ENCODE results near the gene BMP7.

BMP7 gene

DNA sequence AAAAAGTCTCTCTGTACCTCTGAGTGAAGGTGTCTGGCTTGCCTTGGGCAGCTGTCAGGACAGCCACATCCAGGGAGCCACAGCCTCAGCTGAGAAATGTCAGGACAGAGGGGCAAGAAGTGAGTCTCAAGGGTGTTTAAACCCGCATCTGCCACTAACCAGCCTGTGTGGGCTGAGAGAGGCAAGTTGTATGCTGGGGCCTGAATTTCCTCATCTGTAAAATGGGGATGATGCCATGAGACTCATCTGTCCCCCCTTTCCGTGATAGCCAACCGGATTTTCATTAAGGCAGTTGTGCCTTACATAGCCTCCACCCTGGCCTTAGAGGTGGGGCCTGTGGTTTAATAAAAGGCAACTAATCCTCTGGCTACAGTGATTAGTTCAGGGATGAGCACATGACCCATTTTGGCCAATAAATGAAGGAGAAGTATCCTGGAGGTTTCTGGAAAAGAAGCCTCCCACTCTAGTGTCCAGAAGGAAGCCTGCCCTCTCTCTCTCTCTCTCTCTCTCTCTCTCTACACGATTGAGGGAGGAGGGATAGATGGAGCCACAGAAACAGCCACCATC is 79.3 kb downstream of the BMP7 start:
- Mint-ChIP-seq H3K4me1 (ENCODE audit: low read depth) (no peaks in the 10 kb centered on the region), H3K27ac (no peak overlapping the region), H3K27me3 (peaks cover 2% of the 10 kb centered on the region), H3K9me3 (no peaks in the 10 kb centered on the region), H3K36me3 (ENCODE audit: low read depth) (no peaks in the 10 kb centered on the region), H3K4me3 (no peak overlapping the region)
- DNase-seq: no peak

DNA sequence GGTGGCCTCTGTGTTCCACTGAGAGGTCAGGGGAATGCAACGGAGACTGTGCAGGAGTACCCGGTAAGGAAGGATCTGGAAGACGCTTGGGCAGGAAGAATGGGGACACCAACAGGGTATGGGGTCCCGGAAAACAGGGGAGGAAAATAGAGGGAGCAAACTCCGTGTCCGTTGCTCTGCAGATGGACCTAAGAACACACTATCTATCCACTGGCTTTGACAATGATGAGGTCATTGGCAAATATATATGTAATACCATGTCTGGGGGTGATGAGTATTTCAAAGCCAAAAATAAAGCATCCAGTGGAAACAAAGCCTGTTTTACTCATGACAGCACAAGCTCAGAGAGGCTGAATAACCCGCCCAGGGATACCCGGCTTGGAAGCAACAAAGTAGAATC is 80.2 kb downstream of the BMP7 start:
- no peaks in the 10 kb centered on the region for H3K9me3 Mint-ChIP-seq
- H3K27ac Mint-ChIP-seq: no peak overlapping the region
- no peaks in the 10 kb centered on the region for H3K36me3 Mint-ChIP-seq (ENCODE audit: low read depth)
- no peak for DNase-seq
- H3K4me3 Mint-ChIP-seq: no peak overlapping the region
- H3K4me1 Mint-ChIP-seq (ENCODE audit: low read depth): no peaks in the 10 kb centered on the region
- peaks cover 7% of the 10 kb centered on the region for H3K27me3 Mint-ChIP-seq

DNA sequence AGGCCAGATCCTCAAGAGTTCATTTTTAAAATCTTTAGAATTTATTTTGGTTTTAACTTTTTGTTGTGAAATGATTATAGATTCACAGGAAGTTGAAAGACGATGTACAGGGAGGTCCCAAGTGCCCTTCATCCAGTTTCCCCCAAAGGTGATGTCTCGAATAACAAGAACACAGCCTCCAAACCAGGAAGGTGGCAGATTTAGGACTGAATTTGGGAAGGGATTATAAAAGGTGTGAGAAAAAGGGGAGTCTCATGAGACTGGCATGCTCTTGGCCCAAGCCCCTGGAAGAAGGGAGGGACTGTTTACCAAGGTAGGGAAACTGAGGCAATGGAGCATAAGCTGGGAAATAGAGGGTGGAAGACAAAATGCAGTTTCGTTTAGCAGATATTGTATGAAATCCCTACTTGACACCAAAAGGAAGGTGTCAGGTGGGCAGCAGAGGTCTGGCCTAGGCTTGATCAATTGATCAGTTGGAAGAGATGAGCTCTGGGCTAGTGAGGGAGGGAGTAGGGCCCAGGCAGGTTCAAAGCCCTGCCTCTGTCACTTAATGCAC is 81.2 kb downstream of the BMP7 start:
- Mint-ChIP-seq H3K4me1 (ENCODE audit: low read depth) (no peaks in the 10 kb centered on the region), H3K27me3 (peaks cover 10% of the 10 kb centered on the region), H3K27ac (no peak overlapping the region), H3K4me3 (no peak overlapping the region), H3K36me3 (ENCODE audit: low read depth) (no peaks in the 10 kb centered on the region), H3K9me3 (no peaks in the 10 kb centered on the region)
- no peak for DNase-seq

DNA sequence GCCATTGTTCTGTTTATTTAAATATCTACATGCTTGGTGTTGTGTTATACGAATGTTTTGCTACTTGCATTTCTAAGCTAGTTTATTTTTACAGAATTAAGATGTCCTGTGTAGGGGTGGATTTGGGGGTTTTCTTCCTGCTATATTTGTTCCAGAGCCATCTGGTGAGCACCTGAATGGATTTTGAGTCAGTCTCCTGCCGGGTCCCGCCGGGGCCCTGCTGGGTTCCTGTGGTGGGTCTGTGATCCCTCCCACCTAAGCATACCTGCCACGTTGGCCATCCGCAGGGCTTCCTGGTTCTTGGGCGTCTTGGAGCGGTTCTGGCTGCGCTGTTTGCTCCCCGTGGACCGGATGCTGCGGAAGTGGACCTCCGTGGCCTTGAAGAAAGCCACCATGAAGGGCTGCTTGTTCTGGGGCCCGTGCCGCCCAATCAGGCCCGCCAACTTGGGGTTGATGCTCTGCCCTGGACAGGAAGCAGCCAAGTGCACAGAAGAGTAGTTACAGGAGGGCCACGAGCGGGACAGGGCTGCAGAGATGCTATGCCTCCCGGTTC is 82.9 kb downstream of the BMP7 start:
- H3K27ac Mint-ChIP-seq: no peak overlapping the region
- H3K27me3 Mint-ChIP-seq: peaks cover 21% of the 10 kb centered on the region
- no peaks in the 10 kb centered on the region for H3K4me1 Mint-ChIP-seq (ENCODE audit: low read depth)
- H3K4me3 Mint-ChIP-seq: no peak overlapping the region
- DNase-seq: no peak
- no peaks in the 10 kb centered on the region for H3K9me3 Mint-ChIP-seq
- H3K36me3 Mint-ChIP-seq (ENCODE audit: low read depth): no peaks in the 10 kb centered on the region

DNA sequence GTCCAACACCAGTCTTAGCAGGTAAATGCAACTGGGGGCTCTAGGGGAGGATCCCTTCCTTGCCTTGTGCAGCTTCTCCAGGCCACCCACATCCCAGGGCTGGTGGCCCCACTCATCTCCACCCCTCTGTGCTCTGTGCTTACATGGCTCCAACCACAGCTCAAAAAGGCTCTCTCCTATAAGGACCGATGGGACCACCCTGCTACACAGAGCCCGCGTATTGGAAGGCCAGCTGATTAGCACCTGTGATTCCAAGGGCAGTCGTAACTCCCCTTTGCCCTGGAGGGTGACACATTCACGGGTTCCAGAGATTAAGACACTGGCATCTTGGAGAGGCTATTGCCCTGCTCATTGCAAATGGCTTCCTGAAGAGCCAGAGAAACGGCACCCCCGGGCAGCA is 84.8 kb downstream of the BMP7 start:
- Mint-ChIP-seq H3K9me3 (no peaks in the 10 kb centered on the region), H3K27me3 (peaks cover 31% of the 10 kb centered on the region), H3K4me1 (ENCODE audit: low read depth) (no peaks in the 10 kb centered on the region), H3K36me3 (ENCODE audit: low read depth) (no peaks in the 10 kb centered on the region), H3K4me3 (no peak overlapping the region), H3K27ac (no peak overlapping the region)
- no peak for DNase-seq

DNA sequence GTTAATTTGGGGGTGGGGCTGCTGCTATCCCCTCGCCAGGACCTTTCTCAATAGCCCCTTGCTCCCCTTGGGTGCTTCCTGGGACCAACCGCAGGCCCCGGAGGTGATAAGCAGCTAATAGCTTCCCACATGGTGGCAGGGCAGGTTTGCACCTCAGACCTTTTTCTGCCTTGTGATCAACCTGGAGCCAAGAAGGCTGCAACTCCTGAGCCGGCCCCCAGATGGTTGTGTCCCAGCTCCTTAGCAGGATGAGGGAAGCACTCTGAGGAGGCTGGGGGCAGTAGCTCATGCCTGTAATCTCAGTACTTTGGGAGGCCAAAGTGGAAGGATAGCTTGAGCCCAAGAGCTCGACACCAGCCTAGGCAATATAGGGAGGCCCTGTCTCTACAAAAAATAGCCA is 85.5 kb downstream of the BMP7 start:
- Mint-ChIP-seq H3K27ac (no peak overlapping the region), H3K36me3 (ENCODE audit: low read depth) (no peaks in the 10 kb centered on the region), H3K4me3 (no peak overlapping the region), H3K4me1 (ENCODE audit: low read depth) (no peaks in the 10 kb centered on the region), H3K27me3 (peaks cover 31% of the 10 kb centered on the region), H3K9me3 (no peaks in the 10 kb centered on the region)
- DNase-seq: no peak

DNA sequence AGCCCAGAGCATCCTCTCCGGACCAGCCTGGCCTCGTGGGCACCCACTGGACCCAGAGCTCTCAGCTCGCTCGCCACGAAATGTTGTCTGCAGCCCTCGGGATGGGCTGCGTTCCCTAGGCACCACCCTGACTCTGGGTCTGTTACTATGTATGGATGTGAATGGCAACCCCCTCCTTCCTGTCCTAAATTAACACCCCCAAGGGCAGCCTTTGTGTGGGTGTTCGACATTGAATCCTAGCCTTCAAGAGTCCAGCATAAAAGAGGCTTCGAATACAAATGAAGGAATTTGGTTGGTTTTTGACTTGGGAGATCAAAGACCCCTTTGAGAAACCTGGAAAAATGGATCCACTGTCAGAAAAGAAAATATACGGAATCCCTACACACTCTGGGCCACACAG is 86.1 kb downstream of the BMP7 start:
- Mint-ChIP-seq H3K36me3 (ENCODE audit: low read depth) (no peaks in the 10 kb centered on the region), H3K4me3 (no peak overlapping the region), H3K27me3 (peaks cover 31% of the 10 kb centered on the region), H3K4me1 (ENCODE audit: low read depth) (peaks cover 2% of the 10 kb centered on the region), H3K9me3 (no peaks in the 10 kb centered on the region), H3K27ac (no peak overlapping the region)
- DNase-seq: no peak

DNA sequence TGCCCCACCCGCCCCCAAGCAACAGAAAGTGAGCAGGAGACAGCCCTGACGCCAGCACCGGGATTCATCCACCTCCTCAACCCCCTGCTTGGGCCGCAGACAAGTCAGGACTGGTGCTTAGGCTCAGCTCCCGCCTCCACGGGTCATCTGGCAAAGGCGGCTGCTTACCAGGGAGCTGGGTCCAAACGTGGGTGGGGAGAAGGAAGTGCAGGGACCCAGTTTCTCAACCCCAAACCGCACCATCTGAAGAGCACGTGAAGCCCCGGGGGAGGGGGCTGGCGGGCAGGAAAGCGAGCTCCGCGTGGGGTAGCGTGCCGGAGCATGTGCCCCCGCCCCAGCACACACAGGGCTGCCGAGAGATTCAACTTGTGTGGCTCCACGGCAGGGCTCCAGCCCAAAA is 87.2 kb downstream of the BMP7 start:
- peaks cover 35% of the 10 kb centered on the region for H3K27me3 Mint-ChIP-seq

DNA sequence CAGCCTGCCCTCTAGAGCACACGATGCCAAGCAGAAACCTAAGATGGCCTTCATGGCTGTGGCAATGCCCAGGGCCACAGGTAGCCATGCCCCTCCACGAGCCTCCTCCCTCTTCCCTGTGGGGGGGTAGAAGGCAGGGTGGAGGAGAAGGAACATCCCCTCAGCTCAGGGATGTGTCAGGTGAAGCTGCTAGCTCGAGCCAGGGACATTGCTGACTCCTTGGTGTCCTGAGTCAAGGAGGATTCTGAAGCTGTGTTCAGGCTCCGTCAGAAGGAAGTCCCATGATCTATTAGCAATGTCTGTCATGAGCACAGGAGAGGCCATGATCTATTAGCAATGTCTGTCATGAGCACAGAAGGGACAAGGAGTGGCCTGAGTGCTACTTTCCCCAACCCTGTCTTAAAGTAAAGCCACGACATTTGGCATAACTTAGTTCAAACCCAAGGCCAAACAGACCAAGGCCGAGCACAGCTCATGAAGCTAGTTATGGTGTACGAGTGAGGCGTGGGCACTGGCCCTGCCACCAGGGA is 87.8 kb downstream of the BMP7 start:
- Mint-ChIP-seq H3K4me3 (no peak overlapping the region), H3K9me3 (no peaks in the 10 kb centered on the region), H3K4me1 (ENCODE audit: low read depth) (peaks cover 4% of the 10 kb centered on the region), H3K27ac (no peak overlapping the region), H3K36me3 (ENCODE audit: low read depth) (no peaks in the 10 kb centered on the region), H3K27me3 (peaks cover 36% of the 10 kb centered on the region)
- no peak for DNase-seq

More for the DNA sequence above, 87.2 kb downstream of the BMP7 start:
- no peaks in the 10 kb centered on the region for H3K36me3 Mint-ChIP-seq (ENCODE audit: low read depth)
- H3K4me1 Mint-ChIP-seq (ENCODE audit: low read depth): peaks cover 4% of the 10 kb centered on the region
- H3K9me3 Mint-ChIP-seq: no peaks in the 10 kb centered on the region
- DNase-seq: no peak
- no peak overlapping the region for H3K27ac Mint-ChIP-seq
- H3K4me3 Mint-ChIP-seq: no peak overlapping the region

DNA sequence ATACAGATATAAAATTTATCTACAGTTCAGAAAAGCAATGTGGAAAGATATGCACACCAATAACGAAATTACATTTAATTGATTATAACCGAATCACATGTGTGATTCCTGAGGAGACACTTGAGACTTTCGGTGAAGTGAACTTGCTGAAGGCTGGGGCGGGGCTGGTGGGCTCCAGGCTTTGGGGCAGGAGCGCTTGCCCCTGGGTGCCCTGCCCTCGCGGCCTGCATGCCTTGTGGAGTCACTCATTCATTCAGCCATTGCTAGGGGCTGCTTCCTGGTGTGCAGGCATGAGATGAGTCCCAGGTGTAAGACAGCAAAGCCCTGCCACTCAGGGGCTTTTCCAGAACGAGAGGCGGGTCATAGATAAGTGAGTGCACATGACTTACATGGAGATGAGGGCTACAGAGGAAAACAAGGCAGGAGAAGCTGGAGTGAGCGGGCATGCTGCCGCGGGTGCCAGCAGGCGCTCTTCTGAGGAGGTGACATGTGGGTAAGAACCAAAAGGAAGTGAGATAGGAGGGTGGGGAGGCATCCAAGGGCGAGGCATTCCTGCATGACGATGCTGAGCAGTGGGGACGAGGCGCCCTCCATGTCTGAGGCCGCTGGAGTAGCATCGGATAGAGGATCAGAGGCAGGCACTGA is 88.7 kb downstream of the BMP7 start:
- Mint-ChIP-seq H3K4me3 (no peak overlapping the region), H3K9me3 (no peaks in the 10 kb centered on the region), H3K36me3 (ENCODE audit: low read depth) (no peaks in the 10 kb centered on the region), H3K27me3 (peaks cover 36% of the 10 kb centered on the region), H3K27ac (no peak overlapping the region), H3K4me1 (ENCODE audit: low read depth) (peaks cover 4% of the 10 kb centered on the region)
- DNase-seq: no peak

DNA sequence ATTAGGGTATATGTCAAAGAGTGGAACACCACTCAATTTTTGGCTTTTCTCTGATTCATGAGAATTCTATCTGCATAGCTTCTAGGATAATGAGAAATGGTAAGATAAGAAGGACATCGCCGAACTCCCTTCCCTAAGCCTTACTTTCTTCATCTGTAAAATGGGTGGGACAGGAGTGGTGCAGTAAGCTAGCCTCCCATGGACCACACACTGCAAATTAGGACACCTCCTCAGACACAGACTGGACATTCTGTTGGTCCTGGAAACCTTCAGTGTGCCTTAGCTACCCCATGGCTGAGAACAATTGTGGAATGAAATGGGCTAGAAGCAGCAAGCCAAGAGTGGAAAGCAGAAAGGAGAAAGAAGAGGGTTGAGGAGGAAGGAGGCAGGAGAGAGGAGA is 89.6 kb downstream of the BMP7 start:
- peaks cover 36% of the 10 kb centered on the region for H3K27me3 Mint-ChIP-seq
- no peak for DNase-seq
- H3K4me3 Mint-ChIP-seq: no peak overlapping the region
- H3K27ac Mint-ChIP-seq: no peak overlapping the region
- H3K36me3 Mint-ChIP-seq (ENCODE audit: low read depth): no peaks in the 10 kb centered on the region
- H3K9me3 Mint-ChIP-seq: no peaks in the 10 kb centered on the region
- H3K4me1 Mint-ChIP-seq (ENCODE audit: low read depth): peaks cover 4% of the 10 kb centered on the region

DNA sequence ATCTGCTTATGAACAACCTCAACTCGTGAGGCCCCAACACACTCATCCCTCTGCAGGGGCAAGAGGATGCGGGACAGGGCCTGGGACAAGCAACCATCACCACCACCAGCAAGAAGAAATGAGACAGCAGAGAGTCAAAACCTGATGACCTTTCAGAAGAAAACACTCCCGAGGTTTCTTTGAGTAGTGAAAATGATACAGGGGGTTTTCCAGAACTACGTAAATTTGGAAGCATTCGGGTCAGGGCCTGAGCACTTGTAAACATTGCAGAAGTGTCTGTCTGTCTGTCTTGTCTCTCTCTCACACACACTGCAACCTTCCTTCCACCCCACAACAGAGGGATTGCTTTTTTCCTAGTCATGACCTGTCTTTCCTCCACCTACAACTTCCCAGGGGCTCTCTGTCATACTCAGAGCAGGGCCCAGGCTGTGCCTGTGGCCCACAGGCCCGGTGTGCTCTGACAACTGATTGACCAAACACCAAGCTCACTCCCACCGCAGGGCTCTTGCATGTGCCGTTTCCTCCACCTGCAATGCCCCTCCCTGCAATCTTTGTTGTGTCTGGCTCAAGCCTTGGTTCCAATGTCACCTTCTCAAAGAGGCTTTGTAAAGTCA is 90.9 kb downstream of the BMP7 start:
- Mint-ChIP-seq H3K4me1 (ENCODE audit: low read depth) (peaks cover 4% of the 10 kb centered on the region), H3K4me3 (no peak overlapping the region), H3K9me3 (no peaks in the 10 kb centered on the region), H3K27me3 (peaks cover 31% of the 10 kb centered on the region), H3K36me3 (ENCODE audit: low read depth) (no peaks in the 10 kb centered on the region), H3K27ac (no peak overlapping the region)
- DNase-seq: no peak

DNA sequence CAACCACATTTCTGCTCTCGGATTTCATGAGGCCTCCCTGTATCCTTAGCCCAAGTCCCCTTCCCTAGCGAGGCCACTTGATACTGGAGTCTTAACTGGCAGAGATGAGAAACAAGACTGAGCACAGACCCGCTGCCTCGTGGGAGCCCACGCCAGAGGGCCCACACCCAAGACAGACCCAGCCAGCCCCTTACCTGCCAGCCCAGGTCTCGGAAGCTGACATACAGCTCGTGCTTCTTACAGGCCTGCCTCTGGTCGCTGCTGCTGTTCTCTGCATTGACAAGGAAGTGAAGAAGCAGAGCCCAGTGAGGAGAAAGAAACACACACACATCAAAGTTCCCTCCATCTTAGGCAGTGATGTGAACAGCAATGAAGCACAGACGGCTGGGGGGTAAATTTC is 91.7 kb downstream of the BMP7 start:
- Mint-ChIP-seq H3K27me3 (peaks cover 28% of the 10 kb centered on the region), H3K27ac (no peak overlapping the region), H3K36me3 (ENCODE audit: low read depth) (no peaks in the 10 kb centered on the region), H3K4me3 (no peak overlapping the region), H3K4me1 (ENCODE audit: low read depth) (peaks cover 4% of the 10 kb centered on the region), H3K9me3 (no peaks in the 10 kb centered on the region)
- no peak for DNase-seq

DNA sequence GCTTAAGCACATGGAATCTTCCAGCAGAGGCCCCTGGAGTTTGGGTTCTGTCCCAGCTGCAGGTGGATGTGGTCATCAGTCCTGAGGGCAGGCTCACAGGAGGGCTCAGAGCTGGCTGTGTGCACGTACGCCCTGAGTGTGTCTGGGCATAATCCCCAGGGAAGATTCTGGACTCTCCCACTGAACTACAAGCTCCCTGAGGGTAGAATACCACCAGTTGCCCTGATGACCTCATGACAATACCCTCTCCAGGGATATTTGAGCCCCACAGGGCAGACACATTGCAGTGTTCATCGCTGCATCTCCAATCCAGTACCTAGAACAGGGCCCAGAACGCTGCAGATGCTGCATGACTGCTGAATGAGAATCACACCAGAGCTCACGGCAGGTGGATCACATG is 92.5 kb downstream of the BMP7 start:
- peaks cover 25% of the 10 kb centered on the region for H3K27me3 Mint-ChIP-seq
- H3K36me3 Mint-ChIP-seq (ENCODE audit: low read depth): no peaks in the 10 kb centered on the region
- no peak for DNase-seq
- H3K27ac Mint-ChIP-seq: no peak overlapping the region
- peaks cover 4% of the 10 kb centered on the region for H3K4me1 Mint-ChIP-seq (ENCODE audit: low read depth)
- no peak overlapping the region for H3K4me3 Mint-ChIP-seq
- H3K9me3 Mint-ChIP-seq: no peaks in the 10 kb centered on the region

DNA sequence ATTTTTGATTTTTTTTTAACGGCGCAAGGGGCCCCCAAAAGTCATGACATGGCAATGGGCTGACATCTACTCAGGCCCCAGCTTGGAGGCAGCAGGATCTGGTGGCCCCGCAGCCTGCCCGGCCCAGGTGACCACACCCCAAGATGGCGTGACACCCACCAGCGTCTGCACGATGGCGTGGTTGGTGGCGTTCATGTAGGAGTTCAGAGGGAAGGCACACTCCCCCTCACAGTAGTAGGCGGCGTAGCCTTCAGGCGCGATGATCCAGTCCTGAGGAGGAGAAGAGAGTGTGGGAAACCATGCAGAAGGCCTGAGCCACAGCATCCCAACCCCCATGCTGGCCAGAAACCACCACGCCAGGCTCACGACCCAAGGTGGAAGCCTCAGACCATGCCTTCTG is 93.4 kb downstream of the BMP7 start:
- no peak for DNase-seq
- H3K4me3 Mint-ChIP-seq: no peak overlapping the region
- H3K27ac Mint-ChIP-seq: no peak overlapping the region
- H3K4me1 Mint-ChIP-seq (ENCODE audit: low read depth): peaks cover 4% of the 10 kb centered on the region
- H3K9me3 Mint-ChIP-seq: no peaks in the 10 kb centered on the region
- peaks cover 22% of the 10 kb centered on the region for H3K27me3 Mint-ChIP-seq
- H3K36me3 Mint-ChIP-seq (ENCODE audit: low read depth): no peaks in the 10 kb centered on the region
